Measurements from ENCODE around the gene EP300. TPM values are rescaled to one million over a fixed set of nuclear protein-coding genes. Genes with fewer than 3 reads are reported as not detected.
"Not testable (repeated sequence)": the region's sequence is repeated elsewhere in the genome, so short reads cannot be mapped to it uniquely, and the experiment has no call there.

The EP300 gene
- total and polyA plus RNA-seq, 3 donors from 2014 or later, result 59.2 to 242 (median 221) TPM

- TF ChIP-seq CTCF (IDR thresholded peaks at IDR 0.05) (no peak), POLR2A (IDR thresholded peaks at IDR 0.05) (no peak)
- Histone ChIP-seq H3K27me3 (no peaks in the 10 kb centered on the region), H3K4me1 (no peaks in the 10 kb centered on the region), H3K27ac (no peak overlapping the region), H3K36me3 (ENCODE audit: low read depth, missing control alignments) (no peaks in the 10 kb centered on the region), H3K9me3 (no peaks in the 10 kb centered on the region), H3K4me3 (no peak overlapping the region)
- 94 to 96% methylated on average over 14 of the region's 14 CpGs for WGBS, 2 donors
- DNase-seq, result no peak
- intact Hi-C loops (cut with DNase I; ENCODE audit: low total_unique reads), result no loop called here
These were observed 36.2 kb downstream of the EP300 start for GRCh38 chr22:41128606-41129005.

- Histone ChIP-seq H3K27me3 (no peaks in the 10 kb centered on the region), H3K4me3 (no peak overlapping the region), H3K27ac (no peak overlapping the region), H3K9me3 (no peaks in the 10 kb centered on the region), H3K36me3 (ENCODE audit: low read depth, missing control alignments) (no peaks in the 10 kb centered on the region), H3K4me1 (no peaks in the 10 kb centered on the region)
- DNase-seq, result no peak
- TF ChIP-seq POLR2A (IDR thresholded peaks at IDR 0.05) (no peak), CTCF (IDR thresholded peaks at IDR 0.05) (no peak)
- intact Hi-C loops (cut with DNase I; ENCODE audit: low total_unique reads), result no loop called here
- whole genome bisulfite sequencing, 2 donors, result 88 to 91% methylated on average over 2 of the region's 2 CpGs
These were observed 40.2 kb downstream of the EP300 start for GRCh38 chr22:41132550-41132949.

GRCh38 chr22:41140365-41140957 lies 48.1 kb downstream of the EP300 start:
- 55 to 66% methylated on average over 10 of the region's 10 CpGs for WGBS, 2 donors
- H3K4me1 ChIP-seq, result no peaks in the 10 kb centered on the region
- H3K9me3 ChIP-seq, result no peaks in the 10 kb centered on the region
- no peak overlapping the region for H3K27ac ChIP-seq
- DNase-seq, result no peak
- H3K36me3 ChIP-seq (ENCODE audit: low read depth, missing control alignments), result no peaks in the 10 kb centered on the region
- no peak overlapping the region for H3K4me3 ChIP-seq
- no peaks in the 10 kb centered on the region for H3K27me3 ChIP-seq
- intact Hi-C loops (cut with DNase I; ENCODE audit: low total_unique reads), result no loop called here
- TF ChIP-seq POLR2A (IDR thresholded peaks at IDR 0.05), result no peak
- no peak for TF ChIP-seq CTCF (IDR thresholded peaks at IDR 0.05)

GRCh38 chr22:41145921-41146320 lies 53.5 kb downstream of the EP300 start:
- H3K27ac ChIP-seq; intact Hi-C loops (cut with DNase I; ENCODE audit: low total_unique reads); H3K27me3 ChIP-seq; H3K4me1 ChIP-seq; H3K9me3 ChIP-seq; DNase-seq; H3K4me3 ChIP-seq; H3K36me3 ChIP-seq (ENCODE audit: low read depth, missing control alignments): not testable (repeated sequence)
- WGBS, 2 donors, result 90 to 92% methylated on average over 6 of the region's 6 CpGs

- no peak overlapping the region for H3K27ac ChIP-seq
- intact Hi-C loops (cut with DNase I; ENCODE audit: low total_unique reads), result no loop called here
- H3K9me3 ChIP-seq, result no peaks in the 10 kb centered on the region
- no peaks in the 10 kb centered on the region for H3K4me1 ChIP-seq
- 68 to 80% methylated on average over 4 of the region's 4 CpGs for WGBS, 2 donors
- no peak for DNase-seq
- no peaks in the 10 kb centered on the region for H3K27me3 ChIP-seq
- H3K4me3 ChIP-seq, result no peak overlapping the region
- TF ChIP-seq POLR2A (IDR thresholded peaks at IDR 0.05), result no peak
- no peak for TF ChIP-seq CTCF (IDR thresholded peaks at IDR 0.05)
- H3K36me3 ChIP-seq (ENCODE audit: low read depth, missing control alignments), result peaks cover 5% of the 10 kb centered on the region
These were observed 54.2 kb downstream of the EP300 start for GRCh38 chr22:41146573-41146972.

Measured in testis (tissue), 3 donors.